Measurements from ENCODE around the gene CD101. TPM values are rescaled to one million over a fixed set of nuclear protein-coding genes. Genes with fewer than 3 reads are reported as not detected.

Gene CD101
- total and polyA plus RNA-seq, 2 of the 8 experiments (the other 6 are each of a cell fraction or from before 2014, with no cell fraction given): 1.1 to 1.2 TPM

DNA sequence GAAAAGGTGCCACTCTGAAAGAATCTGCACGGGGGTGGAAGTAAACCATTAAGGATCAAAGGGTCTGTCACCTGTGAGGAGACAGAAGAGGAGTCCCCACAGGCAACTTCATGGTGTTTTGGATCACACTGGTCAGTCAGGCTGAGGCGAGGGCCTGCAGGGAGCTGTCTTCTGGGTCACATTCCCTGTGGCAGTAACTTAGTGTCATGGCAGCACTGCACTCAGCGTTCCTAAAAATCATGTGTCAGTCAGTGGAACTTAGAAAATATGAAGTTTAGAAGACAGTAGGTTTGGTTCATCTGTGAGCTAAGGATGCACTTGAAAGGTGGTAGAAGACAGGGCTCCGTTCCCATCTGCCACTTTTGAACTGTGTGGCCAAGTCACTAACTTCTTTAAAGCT lies 43.5 kb upstream of the CD101 start:
- Histone ChIP-seq H4K91ac (replicated peaks; ENCODE audit: insufficient read length, low read length) (no peak overlapping the region), H2AK5ac (ENCODE audit: low read depth, low read length) (no peak overlapping the region), H2BK120ac (replicated peaks; ENCODE audit: low read depth, low read length) (no peak overlapping the region), H2AFZ (ENCODE audit: low read length) (no peak overlapping the region), H3K56ac (replicated peaks; ENCODE audit: insufficient read length, low read depth, low read length) (no peak overlapping the region), H3K4me3 (ENCODE audit: extremely low read depth in 1 of 4, insufficient read depth in 2 of 4, low read depth in 3 of 4, low read length in 4 of 4) (no peak overlapping the region), H4K20me1 (replicated peaks in 1 of 2; ENCODE audit: control insufficient read depth in 1 of 2, insufficient read depth in 2 of 2, low read length in 2 of 2) (peaks cover 0 to 3% of the 10 kb centered on the region in 2 experiments), H3K23ac (ENCODE audit: insufficient read length) (no peak overlapping the region), H3K9ac (replicated peaks in 1 of 4; ENCODE audit: extremely low read depth in 1 of 4, low read depth in 3 of 4, low read length in 3 of 4) (no peak overlapping the region), H3K23me2 (ENCODE audit: low read depth, low read length) (no peaks in the 10 kb centered on the region; the same call in 1 of the 2 replicates), H3K14ac (ENCODE audit: insufficient read length) (no peak overlapping the region), H4K5ac (ENCODE audit: insufficient read length, low read depth, low read length) (no peak overlapping the region), H3K79me1 (ENCODE audit: low read depth, low read length) (peaks cover 5% of the 10 kb centered on the region; the same call in 1 of the 2 replicates), H4K8ac (ENCODE audit: extremely low read depth, insufficient read depth, low read length) (no peak overlapping the region), H2BK15ac (ENCODE audit: low read length) (no peak overlapping the region), H3K27ac (ENCODE audit: low read depth, low read length) (no peak overlapping the region), H3K9me3 (ENCODE audit: insufficient read depth in 2 of 2, low read depth in 1 of 2, low read length in 1 of 2) (no peaks in the 10 kb centered on the region), H3K27me3 (replicated peaks in 1 of 4; ENCODE audit: control insufficient read depth in 3 of 4, extremely low read depth in 1 of 4, insufficient read depth in 3 of 4, low read length in 3 of 4) (no peaks in the 10 kb centered on the region), H2BK12ac (ENCODE audit: low read depth, low read length) (no peak overlapping the region), H2BK5ac (ENCODE audit: low read depth, low read length) (no peak overlapping the region), H3K79me2 (ENCODE audit: control insufficient read depth in 1 of 2, insufficient read depth in 2 of 2, low read length in 2 of 2) (no peaks in the 10 kb centered on the region), H2BK20ac (ENCODE audit: low read length) (no peak overlapping the region), H3K36me3 (ENCODE audit: control insufficient read depth in 2 of 4, insufficient read depth in 4 of 4, low read length in 3 of 4) (peaks cover 0 to 13% (median 4%) of the 10 kb centered on the region in 4 experiments; a peak in 5 of 8 replicates), H3K4me1 (replicated peaks in 1 of 4; ENCODE audit: control insufficient read depth in 3 of 4, insufficient read depth in 4 of 4, low read length in 3 of 4) (peaks cover 0 to 11% (median 1%) of the 10 kb centered on the region in 4 experiments; a peak in 3 of 7 replicates), H3K4me2 (ENCODE audit: insufficient read depth in 1 of 2, low read depth in 2 of 2, low read length in 2 of 2) (no peak overlapping the region), H3K18ac (ENCODE audit: extremely low read depth, low read length) (no peak overlapping the region), H3K4ac (replicated peaks; ENCODE audit: insufficient read length, low read depth, low read length) (no peak overlapping the region)
- no peak for TF ChIP-seq RNF2 (IDR thresholded peaks at IDR 0.05; ENCODE audit: borderline replicate concordance, low read depth, low read length, missing control alignments, poor library complexity, severe bottlenecking)
- TF ChIP-seq HDAC6 (IDR thresholded peaks at IDR 0.05; ENCODE audit: low read depth, low read length): no peak
- TF ChIP-seq BCL11A (IDR thresholded peaks at IDR 0.05; ENCODE audit: low read depth in 2 of 2, low read length in 2 of 2): no peak
- no peak for TF ChIP-seq SP1 (IDR thresholded peaks at IDR 0.05; ENCODE audit: low read depth, low read length)
- TF ChIP-seq EGR1 (IDR thresholded peaks at IDR 0.05; ENCODE audit: borderline replicate concordance, low read depth, low read length): no peak
- TF ChIP-seq, protein P1, sequence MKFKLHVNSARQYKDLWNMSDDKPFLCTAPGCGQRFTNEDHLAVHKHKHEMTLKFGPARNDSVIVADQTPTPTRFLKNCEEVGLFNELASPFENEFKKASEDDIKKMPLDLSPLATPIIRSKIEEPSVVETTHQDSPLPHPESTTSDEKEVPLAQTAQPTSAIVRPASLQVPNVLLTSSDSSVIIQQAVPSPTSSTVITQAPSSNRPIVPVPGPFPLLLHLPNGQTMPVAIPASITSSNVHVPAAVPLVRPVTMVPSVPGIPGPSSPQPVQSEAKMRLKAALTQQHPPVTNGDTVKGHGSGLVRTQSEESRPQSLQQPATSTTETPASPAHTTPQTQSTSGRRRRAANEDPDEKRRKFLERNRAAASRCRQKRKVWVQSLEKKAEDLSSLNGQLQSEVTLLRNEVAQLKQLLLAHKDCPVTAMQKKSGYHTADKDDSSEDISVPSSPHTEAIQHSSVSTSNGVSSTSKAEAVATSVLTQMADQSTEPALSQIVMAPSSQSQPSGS (IDR thresholded peaks at IDR 0.05; ENCODE audit: low read length): no peak
- no peak for TF ChIP-seq SP2 (IDR thresholded peaks at IDR 0.05; ENCODE audit: low read length)
- TF ChIP-seq SP4 (IDR thresholded peaks at IDR 0.05; ENCODE audit: low read length): no peak
- TF ChIP-seq CHD2 (IDR thresholded peaks at IDR 0.05; ENCODE audit: low read length): no peak
- no peak for TF ChIP-seq ZNF274 (IDR thresholded peaks at IDR 0.05; ENCODE audit: borderline replicate concordance, extremely low read depth, low read length)
- TF ChIP-seq EP300 (IDR thresholded peaks at IDR 0.05; ENCODE audit: borderline replicate concordance in 1 of 2, low read depth in 2 of 2, low read length in 2 of 2): no peak
- no peak for TF ChIP-seq NANOG (IDR thresholded peaks at IDR 0.05; ENCODE audit: insufficient read depth, low read depth, low read length, poor library complexity, severe bottlenecking)
- no peak for TF ChIP-seq SIX5 (IDR thresholded peaks at IDR 0.05; ENCODE audit: low read depth, low read length)
- POLR2A ChIA-PET (ENCODE audit: partially characterized antibody): no interaction called here
- WGBS, 2 experiments (ENCODE audit: extremely low coverage in 1 of 2, insufficient coverage in 1 of 2, insufficient read length in 1 of 2, insufficient replicate concordance in 2 of 2, low coverage in 1 of 2, low lambda C conversion rate in 2 of 2, missing lambda C conversion rate in 1 of 2): 88% methylated on average over 4 of the region's 4 CpGs; no CpG with 5 or more reads in 1 of the 2 experiments
- CTCF ChIA-PET (ENCODE audit: partially characterized antibody): interaction anchor here (1.0 to 1.4 kb wide), 4 partner anchors 13 to 234 kb away, joined by 3 read pairs; no protein-coding TSS in a partner anchor
- no peak for DNase-seq (ENCODE audit: low read depth in 1 of 2, low spot score in 2 of 2)
- FAIRE-seq: no peak
